WI38 (cell line): ENCODE measurements around the gene GALNT17.
"Not testable (repeated sequence)": the region's sequence is repeated elsewhere in the genome, so short reads cannot be mapped to it uniquely, and the experiment has no call there.

ENCODE experiments used
- H3K4me3 ChIP-seq: 2 replicates; pipeline ENCODE4 v1.5.1; 2011; ENCODE audit warnings: low read depth, mild to moderate bottlenecking, control low read depth, low read length
- CTCF ChIP-seq: IDR thresholded peaks from 2 replicates; pipeline ENCODE4 v1.5.1; 2012; ENCODE audit warnings: low read depth, mild to moderate bottlenecking, control low read depth, low read length

The GALNT17 gene

GRCh38 chr7:71566376-71566775 is 434.4 kb downstream of the GALNT17 start:
- no peak for TF ChIP-seq CTCF
- H3K4me3 ChIP-seq, result no peak overlapping the region

GRCh38 chr7:71566991-71567390 is 435.0 kb downstream of the GALNT17 start:
- H3K4me3 ChIP-seq, result no peak overlapping the region
- TF ChIP-seq CTCF, result no peak

- TF ChIP-seq CTCF, result no peak
- no peak overlapping the region for H3K4me3 ChIP-seq
Observed at GRCh38 chr7:71574153-71574860, 442.4 kb downstream of the GALNT17 start.

GRCh38 chr7:71580027-71580426 is 448.1 kb downstream of the GALNT17 start:
- no peak overlapping the region for H3K4me3 ChIP-seq
- TF ChIP-seq CTCF, result no peak

GRCh38 chr7:71584256-71584655 is 452.3 kb downstream of the GALNT17 start:
- TF ChIP-seq CTCF, result no peak
- no peak overlapping the region for H3K4me3 ChIP-seq

GRCh38 chr7:71591876-71592275 is 459.9 kb downstream of the GALNT17 start:
- H3K4me3 ChIP-seq, result no peak overlapping the region
- no peak for TF ChIP-seq CTCF

- not testable (repeated sequence) for H3K4me3 ChIP-seq
Observed at GRCh38 chr7:71592388-71592787, 460.4 kb downstream of the GALNT17 start.

GRCh38 chr7:71594736-71595135 is 462.8 kb downstream of the GALNT17 start:
- TF ChIP-seq CTCF, result no peak

More at GRCh38 chr7:71594736-71595135, 462.8 kb downstream of the GALNT17 start:
- no peak overlapping the region for H3K4me3 ChIP-seq
